ENCODE results near the gene IL17F.
"Not testable (repeated sequence)": the region's sequence is repeated elsewhere in the genome, so short reads cannot be mapped to it uniquely, and the experiment has no call there.

The IL17F gene

DNA sequence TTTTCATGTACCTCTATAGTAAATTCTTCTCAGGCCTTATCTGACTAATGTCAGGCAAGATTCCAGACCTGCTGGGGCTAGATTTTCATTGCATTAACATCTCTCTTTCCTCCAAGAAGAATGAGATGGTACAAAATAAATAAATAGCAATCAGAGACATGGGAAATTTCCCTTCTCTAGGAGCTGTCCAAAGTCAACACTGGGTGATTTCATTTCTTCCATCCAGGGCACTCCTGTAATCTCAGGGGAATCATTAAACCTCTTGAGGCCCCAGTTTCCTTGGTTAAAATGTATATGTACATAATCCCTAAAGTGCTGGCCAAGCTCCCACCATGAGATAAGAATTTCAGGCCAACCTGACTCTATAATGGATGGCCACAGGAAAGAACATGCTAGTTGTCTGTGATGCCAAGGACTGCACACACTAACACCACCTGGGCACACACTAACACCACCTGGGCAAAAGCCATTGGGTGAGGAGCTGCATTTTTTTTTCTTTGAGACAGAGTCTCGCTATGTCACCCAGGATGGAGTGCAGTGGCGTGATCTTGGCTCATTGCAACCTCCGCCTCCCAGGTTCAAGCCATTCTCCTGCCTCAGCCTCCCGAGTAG, 912 bp downstream of the IL17F start:
- no peak for DNase-seq

- no peak for DNase-seq
Measured at GRCh38 chr6:52241819-52242218, 2.5 kb downstream of the IL17F start.

- no peak for DNase-seq
Measured at GRCh38 chr6:52233975-52234823, 10.1 kb downstream of the IL17F start.

DNA sequence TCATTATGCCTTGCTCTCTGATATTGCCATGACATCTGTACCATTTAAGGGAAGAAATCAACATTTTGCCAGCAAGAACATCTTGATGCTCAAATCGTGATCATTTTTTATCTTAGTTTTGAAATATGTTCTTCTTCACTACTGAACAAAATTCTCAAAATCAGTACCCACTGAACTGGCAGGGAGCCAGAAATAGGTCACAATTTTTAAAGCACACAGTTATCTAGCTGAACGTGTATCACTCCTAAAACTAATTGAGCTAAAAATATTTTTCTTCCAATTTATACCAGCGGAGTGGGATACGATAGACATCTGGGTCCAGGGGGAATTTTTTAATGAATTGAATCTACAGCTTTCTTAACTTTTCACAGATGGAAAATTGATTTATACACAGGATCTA, 11.3 kb downstream of the IL17F start:
- no peak for DNase-seq

DNA sequence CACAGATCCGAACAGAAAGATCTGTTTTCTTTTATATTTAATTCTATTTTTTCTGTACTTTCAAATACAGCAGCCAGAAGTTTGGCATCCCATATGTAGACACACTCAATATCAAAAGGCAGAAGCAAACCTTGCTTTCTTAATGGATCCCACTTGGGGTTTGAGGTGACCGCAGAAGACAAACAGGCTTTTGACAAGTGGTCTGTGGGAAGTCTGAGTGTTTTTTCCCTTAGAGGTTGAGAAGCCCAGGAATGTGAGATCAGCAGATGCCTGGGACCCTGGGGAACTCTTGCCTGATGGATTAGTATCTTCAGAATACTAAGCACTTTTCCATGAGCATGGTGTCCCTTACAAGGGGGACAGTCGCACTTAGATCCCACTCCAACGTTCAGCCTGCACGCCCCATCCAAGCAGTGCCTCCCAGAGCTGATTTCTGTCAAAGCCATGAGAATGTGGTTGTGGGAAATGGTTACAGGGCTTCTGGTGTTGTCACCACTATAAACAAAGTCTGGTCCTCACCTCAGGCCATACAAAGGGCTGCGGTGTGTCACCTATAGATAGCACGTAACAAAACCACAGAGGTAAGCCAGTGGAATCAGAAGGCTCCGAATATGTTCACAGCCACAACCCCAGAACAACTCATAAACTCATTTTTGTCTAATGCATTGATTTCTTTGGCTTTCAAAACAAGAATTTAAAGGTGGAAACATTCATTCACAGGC, 12.7 kb downstream of the IL17F start:
- peak; percentile 8 for DNase-seq

- no peak for DNase-seq
Measured at GRCh38 chr6:52230685-52231084, 13.6 kb downstream of the IL17F start.

DNA sequence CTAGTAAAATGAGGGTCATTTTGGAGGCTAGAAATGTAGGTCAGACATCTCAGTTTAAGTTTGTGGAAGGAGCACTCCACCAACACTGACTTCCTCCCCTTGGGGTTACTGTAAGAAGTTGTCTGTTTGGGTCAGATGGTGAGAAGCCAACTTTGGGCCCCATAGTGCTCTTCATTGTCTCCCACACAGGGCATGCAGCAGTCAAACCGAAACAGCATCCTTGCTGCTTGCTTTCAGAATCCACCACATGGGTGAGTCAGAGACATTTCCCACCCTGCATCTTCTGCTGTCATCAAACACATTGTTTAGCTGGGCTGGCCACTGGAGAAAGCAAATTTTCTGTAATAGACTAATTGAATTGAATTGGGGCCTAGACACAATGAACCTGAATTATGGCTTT, 16.8 kb downstream of the IL17F start:
- no peak for DNase-seq

- no peak for DNase-seq
Measured at GRCh38 chr6:52221302-52221701, 23.0 kb downstream of the IL17F start.

DNA sequence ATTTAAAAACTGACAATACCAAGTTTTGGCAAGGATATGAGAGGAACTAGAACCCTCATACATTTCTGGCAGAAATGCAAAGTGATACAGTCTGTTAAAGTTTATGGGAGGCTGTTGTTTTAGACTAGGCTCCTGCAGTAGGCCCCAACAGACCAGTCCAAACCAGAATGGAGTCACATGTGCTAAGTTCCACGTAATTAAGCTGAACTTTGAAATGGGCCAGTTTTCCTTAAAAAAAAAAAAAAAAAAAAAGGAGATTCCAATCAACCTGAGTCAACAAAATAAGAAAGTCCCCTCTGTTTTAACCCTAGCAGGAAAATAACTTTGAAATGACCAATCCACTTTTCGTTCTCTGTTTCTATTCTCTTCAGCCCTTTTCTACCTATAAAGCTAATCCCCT, 26.5 kb downstream of the IL17F start:
- DNase-seq: no peak

GRCh38 chr6:52216932-52217575, 27.2 kb downstream of the IL17F start:
- no peak for DNase-seq

- no peak for DNase-seq
Measured at GRCh38 chr6:52215787-52216186, 28.5 kb downstream of the IL17F start.

DNA sequence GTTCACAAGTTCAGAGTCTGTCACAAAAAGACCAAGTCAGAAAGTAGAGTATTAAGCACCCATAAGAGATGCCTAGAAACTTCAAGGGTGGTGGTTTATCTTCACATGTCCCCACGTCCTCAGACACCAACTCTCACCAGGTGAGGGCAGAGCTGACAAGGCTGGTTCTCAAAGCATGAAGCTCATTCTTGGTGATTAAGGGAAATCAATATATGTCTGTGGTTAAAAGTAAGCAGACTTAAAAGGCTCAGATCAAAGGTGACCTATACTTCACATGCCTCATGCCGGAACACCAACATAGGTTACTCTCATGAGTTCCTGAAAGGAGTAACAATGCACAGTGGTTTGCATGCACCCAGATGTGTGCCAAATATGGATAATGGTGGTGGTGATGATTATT, 31.2 kb downstream of the IL17F start:
- peak; percentile 7 for DNase-seq

DNA sequence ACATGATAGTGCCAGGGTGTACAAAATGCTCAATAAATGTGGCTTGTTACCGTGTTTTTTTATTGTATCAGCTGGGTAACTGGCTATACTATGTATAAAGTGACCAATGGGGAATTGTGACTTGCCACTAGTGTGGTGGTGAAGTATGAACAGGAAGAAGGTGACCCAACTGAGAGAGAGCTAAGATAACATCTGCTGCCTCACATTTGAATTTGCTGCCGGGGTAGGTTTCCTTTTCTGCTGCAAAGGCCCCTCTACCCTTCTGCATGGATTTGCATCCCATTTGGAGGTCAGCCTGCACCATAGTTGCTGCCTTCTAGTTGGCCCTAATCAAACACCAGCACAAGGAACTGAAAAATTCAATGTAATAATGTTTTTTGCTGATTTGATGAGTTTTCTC, 34.1 kb downstream of the IL17F start:
- no peak for DNase-seq

- DNase-seq: no peak
Measured at GRCh38 chr6:52209770-52210169, 34.5 kb downstream of the IL17F start.

GRCh38 chr6:52208612-52209011, 35.7 kb downstream of the IL17F start:
- no peak for DNase-seq

- DNase-seq: no peak
Measured at GRCh38 chr6:52207066-52207465, 37.2 kb downstream of the IL17F start.

- DNase-seq: no peak
Measured at GRCh38 chr6:52201493-52201892, 42.8 kb downstream of the IL17F start.

DNA sequence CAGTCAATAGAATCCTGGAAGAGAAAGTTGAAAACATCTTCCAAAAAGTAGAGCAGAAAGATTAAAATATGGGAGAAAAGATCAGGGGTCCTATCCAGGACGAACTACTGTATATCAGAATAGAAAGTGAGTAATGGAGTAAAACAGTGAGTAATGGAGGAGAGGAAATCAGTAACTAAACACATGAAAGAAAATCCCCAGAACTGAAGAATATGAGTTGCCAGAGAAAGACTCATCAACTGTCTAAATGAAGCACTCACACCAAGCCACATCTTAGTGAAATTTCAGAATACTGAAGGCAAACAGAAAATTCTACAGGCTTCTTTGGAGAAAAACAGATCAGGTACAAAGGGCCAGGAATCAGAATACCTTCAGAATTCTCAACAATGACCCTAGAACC, 43.3 kb downstream of the IL17F start:
- DNase-seq: no peak

DNA sequence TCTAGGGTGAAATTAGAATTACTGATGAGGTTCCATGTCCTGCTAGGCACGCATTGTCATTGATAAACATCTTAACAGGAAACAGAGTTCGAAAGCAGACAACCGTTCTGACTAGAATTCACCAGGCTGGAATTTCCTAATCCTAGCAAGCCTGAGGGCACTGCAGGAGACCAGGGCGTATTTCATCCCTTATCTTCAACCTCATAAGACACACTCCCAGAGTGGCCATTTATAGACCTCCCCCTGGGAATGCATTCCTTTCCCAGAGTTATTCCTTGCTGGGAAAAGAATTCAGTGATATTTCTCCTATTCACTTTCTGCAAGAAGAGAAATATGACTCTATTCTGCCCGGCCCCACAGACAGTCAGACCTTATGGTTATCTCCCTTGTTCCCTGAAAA, 44.2 kb downstream of the IL17F start:
- DNase-seq: not testable (repeated sequence)

DNA sequence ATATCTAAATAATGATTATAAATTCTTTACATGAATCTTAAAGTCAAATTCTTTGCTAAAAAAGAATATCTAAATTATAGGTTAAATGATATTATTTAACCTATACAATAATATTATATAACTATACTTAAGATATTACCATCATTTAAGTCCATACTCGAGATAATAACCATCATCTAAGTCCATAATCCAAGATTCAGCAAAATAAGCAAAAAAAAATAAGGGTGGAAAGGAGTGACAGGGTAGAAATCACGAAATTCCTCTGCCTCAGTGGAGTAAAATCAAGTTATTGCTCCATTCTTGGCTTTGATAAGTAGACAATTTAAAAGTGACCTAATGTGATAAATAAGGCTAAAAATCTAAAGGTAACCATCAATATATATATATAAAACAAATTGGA, 48.4 kb downstream of the IL17F start:
- no peak for DNase-seq

DNA sequence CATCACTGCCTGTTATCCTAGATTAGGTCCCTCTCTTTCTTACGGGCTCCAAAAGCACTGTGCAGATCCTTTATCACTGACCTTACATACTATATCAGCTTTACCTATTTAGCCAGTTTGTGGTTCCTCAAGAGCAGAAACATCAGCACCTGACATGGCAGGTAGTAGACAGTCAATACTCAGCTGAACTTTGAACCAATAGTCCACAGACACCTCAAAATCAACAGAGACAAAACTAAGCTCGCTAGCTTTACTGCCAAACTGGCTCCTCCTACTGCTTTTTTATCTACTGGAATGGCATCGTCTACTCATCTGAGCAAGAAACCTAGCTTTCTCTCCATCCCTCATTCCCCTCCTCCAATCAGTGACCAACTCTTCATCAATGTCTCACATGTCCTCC, 52.5 kb downstream of the IL17F start:
- DNase-seq: no peak

DNA sequence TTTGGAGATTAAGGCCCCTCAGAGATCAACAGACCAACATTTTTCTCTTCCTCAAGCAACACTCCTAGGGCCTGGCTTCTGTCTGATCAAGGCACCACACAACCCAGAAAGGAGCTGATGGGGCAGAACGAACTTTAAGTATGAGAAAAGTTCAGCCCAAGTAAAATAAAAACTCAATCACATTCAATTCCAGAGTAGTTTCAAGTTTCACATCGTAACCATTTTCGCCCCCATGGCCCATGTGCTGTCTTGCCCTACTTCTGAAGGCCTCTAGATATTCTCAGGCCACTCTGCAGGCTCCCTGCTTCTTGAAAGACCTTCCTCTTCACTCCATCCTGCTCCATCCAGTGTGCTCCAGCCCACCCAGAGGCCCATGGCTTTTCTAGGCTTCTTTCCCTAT, 53.9 kb downstream of the IL17F start:
- DNase-seq: no peak

DNA sequence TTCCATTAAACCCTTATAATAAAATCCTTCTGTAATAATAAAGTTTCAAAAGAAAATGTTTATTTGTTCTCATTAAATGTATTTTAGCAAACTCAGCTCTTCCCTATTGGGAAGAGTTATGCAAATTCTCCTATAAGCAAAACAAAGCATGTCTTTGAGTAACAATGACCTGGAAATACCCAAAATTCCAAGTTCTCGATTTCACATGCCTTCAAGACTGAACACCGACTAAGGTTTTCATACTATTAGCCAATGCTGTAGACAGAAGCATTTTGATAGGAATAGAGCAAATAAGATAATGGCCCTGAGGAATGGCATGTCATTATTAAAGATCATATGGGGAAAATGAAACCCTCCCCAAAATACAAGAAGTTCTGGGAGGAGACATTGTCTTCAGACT, 54.3 kb downstream of the IL17F start:
- DNase-seq: no peak

DNA sequence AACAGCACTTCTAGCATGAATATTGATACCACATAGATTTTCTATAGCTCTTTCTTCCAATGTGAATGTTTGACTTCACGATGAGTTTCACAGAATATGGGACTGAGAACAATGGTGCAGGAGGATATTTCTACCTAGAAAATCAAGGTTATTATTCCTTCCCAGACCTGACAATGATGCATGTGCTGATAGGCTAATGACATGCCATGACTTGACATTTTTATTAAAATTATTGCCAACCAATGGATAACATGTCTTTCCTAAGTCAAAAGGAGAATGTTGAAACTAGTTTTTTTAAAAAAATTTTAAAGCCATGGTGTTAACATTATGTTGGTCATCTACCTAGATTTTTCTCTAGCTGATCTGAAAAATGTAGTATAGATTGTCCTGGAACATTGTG, 57.2 kb downstream of the IL17F start:
- DNase-seq: no peak
